PFSK-1 (cell line): ENCODE measurements around the gene EEF1G.

ENCODE experiments used
- POLR2AphosphoS5 ChIP-seq: IDR thresholded peaks from 2 replicates; pipeline ENCODE4 v1.6.1; 2012; ENCODE audit warnings: low read depth, mild to moderate bottlenecking, control low read depth, low read length, moderate library complexity
- REST ChIP-seq, 2 experiments: IDR thresholded peaks; 2 replicates each; pipeline versions ENCODE4 v1.6.1 to v1.8.0; 2011 to 2012; ENCODE audit warnings: low read depth in 2 of 2, low read length in 2 of 2, control low read depth in 1 of 2, inconsistent platforms in 1 of 2, mild to moderate bottlenecking in 1 of 2, moderate library complexity in 1 of 2; ENCODE audit not compliant: insufficient read depth in 1 of 2
- SIN3A ChIP-seq: IDR thresholded peaks from 2 replicates; pipeline ENCODE4 v1.6.1; 2012; ENCODE audit warnings: mild to moderate bottlenecking, low read length, moderate library complexity, borderline replicate concordance; ENCODE audit not compliant: insufficient read depth
- TAF1 ChIP-seq: IDR thresholded peaks from 2 replicates; pipeline ENCODE4 v1.6.1; 2012; ENCODE audit warnings: low read length, control low read depth, borderline replicate concordance; ENCODE audit not compliant: insufficient read depth

- TF ChIP-seq TAF1, result no peak
- no peak for TF ChIP-seq SIN3A
- TF ChIP-seq POLR2AphosphoS5, result no peak
- TF ChIP-seq REST (IDR thresholded peaks at IDR 0.05; ENCODE audit: insufficient read depth in 1 of 2, low read depth in 2 of 2, low read length in 2 of 2), result no peak
Measured at GRCh38 chr11:62605467-62605866, 31.8 kb upstream of the EEF1G start.
